ENCODE data around the gene IP6K3. TPM values are rescaled to one million over a fixed set of nuclear protein-coding genes. Genes with fewer than 3 reads are reported as not detected.

Gene IP6K3
- total RNA-seq, 1 donor from 2014 or later, result 2.9 TPM

DNA sequence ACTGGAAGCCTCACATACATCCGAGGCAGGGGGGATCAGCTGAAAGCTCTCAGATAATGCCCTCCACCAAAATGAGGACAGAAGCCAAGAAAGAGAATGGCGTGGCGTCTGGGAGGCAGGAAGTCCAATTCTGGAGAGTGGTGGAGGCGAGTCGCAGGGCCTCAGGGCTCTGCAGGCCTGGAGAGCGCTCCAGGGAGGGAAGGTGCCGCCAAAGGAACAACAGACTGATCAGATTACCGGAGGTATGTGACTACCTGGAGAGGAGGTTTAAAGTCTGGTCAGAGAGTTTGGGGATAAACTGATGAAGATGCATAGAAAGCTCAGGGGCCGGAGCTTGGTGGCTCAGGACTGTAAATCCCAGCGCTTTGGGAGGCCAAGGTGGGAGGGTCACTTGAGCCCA, 11.2 kb upstream of the IP6K3 start:
- H3K27me3 ChIP-seq, result no peaks in the 10 kb centered on the region
- Mint-ChIP-seq H3K36me3 (no peaks in the 10 kb centered on the region), H3K4me3 (no peak overlapping the region), H3K4me1 (peaks cover 35% of the 10 kb centered on the region), H3K9me3 (no peaks in the 10 kb centered on the region), H3K27me3 (ENCODE audit: insufficient read depth, low read depth) (peaks cover 22% of the 10 kb centered on the region), H3K27ac (peak overlapping the region; percentile 74)
- no peaks in the 10 kb centered on the region for H3K79me2 ChIP-seq (ENCODE audit: low read depth)
- no peak overlapping the region for H2AFZ ChIP-seq (replicated peaks)
- H3K36me3 ChIP-seq, result no peaks in the 10 kb centered on the region
- H3K4me2 ChIP-seq, result no peak overlapping the region
- H3K9me3 ChIP-seq (ENCODE audit: low read depth), result no peaks in the 10 kb centered on the region
- TF ChIP-seq EZH2phosphoT487 (IDR thresholded peaks at IDR 0.05) (no peak), CTCF (IDR thresholded peaks at IDR 0.05) (no peak), EZH2 (IDR thresholded peaks at IDR 0.05) (no peak)
- no peak overlapping the region for H3K9ac ChIP-seq
- no peaks in the 10 kb centered on the region for H4K20me1 ChIP-seq (ENCODE audit: low read depth)
- H3K4me1 ChIP-seq, result peaks cover 36% of the 10 kb centered on the region
- H3K4me3 ChIP-seq, result no peak overlapping the region
- H3F3A ChIP-seq (ENCODE audit: low read depth), result peaks cover 11% of the 10 kb centered on the region
- no peak overlapping the region for H3K27ac ChIP-seq
- no peak for DNase-seq (ENCODE audit: low spot score)

DNA sequence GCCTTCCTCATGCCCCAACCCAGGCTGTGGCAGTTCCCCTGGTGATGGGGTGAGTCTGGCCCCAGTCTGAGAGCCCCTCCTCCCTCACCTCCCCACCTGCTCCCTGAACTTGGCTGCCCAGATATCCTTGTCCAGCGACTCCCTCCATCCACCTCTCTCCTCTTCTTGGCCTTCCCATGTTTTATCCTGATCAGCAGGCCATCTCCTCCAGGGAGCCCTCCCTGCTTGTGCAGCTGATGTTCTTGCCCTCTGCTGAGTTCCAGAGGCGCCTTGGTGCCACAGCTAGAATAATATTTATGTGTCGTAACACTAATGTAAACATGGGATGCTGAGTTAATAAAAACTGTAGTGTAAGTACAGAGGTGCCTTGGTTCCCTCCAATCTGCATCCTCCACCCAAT, 10.4 kb upstream of the IP6K3 start:
- H3K4me3 ChIP-seq, result no peak overlapping the region
- H3K4me2 ChIP-seq, result no peak overlapping the region
- Mint-ChIP-seq H3K9me3 (no peaks in the 10 kb centered on the region), H3K36me3 (no peaks in the 10 kb centered on the region), H3K27ac (no peak overlapping the region), H3K4me3 (no peak overlapping the region), H3K4me1 (peaks cover 33% of the 10 kb centered on the region), H3K27me3 (ENCODE audit: insufficient read depth, low read depth) (peaks cover 18% of the 10 kb centered on the region)
- H2AFZ ChIP-seq (replicated peaks), result no peak overlapping the region
- TF ChIP-seq EZH2phosphoT487 (IDR thresholded peaks at IDR 0.05) (no peak), EZH2 (IDR thresholded peaks at IDR 0.05) (no peak), CTCF (IDR thresholded peaks at IDR 0.05) (no peak)
- H3K27ac ChIP-seq, result no peak overlapping the region
- H3K9me3 ChIP-seq (ENCODE audit: low read depth), result no peaks in the 10 kb centered on the region
- no peak for DNase-seq (ENCODE audit: low spot score)
- no peak overlapping the region for H3K9ac ChIP-seq
- H3K79me2 ChIP-seq (ENCODE audit: low read depth), result no peaks in the 10 kb centered on the region
- H3K4me1 ChIP-seq, result peaks cover 42% of the 10 kb centered on the region
- H3F3A ChIP-seq (ENCODE audit: low read depth), result peaks cover 19% of the 10 kb centered on the region
- no peaks in the 10 kb centered on the region for H4K20me1 ChIP-seq (ENCODE audit: low read depth)
- H3K27me3 ChIP-seq, result no peaks in the 10 kb centered on the region
- no peaks in the 10 kb centered on the region for H3K36me3 ChIP-seq

GRCh38 chr6:33756211-33756954, 9.7 kb upstream of the IP6K3 start:
- Histone ChIP-seq H4K20me1 (ENCODE audit: low read depth) (no peaks in the 10 kb centered on the region), H3K79me2 (ENCODE audit: low read depth) (no peaks in the 10 kb centered on the region), H3K27ac (no peak overlapping the region), H3F3A (ENCODE audit: low read depth) (peaks cover 21% of the 10 kb centered on the region), H3K9me3 (ENCODE audit: low read depth) (no peaks in the 10 kb centered on the region), H3K36me3 (no peaks in the 10 kb centered on the region), H3K4me3 (no peak overlapping the region), H3K4me1 (peaks cover 42% of the 10 kb centered on the region), H2AFZ (replicated peaks) (no peak overlapping the region), H3K9ac (no peak overlapping the region), H3K27me3 (no peaks in the 10 kb centered on the region), H3K4me2 (no peak overlapping the region)
- Mint-ChIP-seq H3K4me3 (peak overlapping the region; percentile 9), H3K27me3 (ENCODE audit: insufficient read depth, low read depth) (peaks cover 18% of the 10 kb centered on the region), H3K36me3 (no peaks in the 10 kb centered on the region), H3K4me1 (peaks cover 38% of the 10 kb centered on the region), H3K27ac (no peak overlapping the region), H3K9me3 (no peaks in the 10 kb centered on the region)
- no peak for DNase-seq (ENCODE audit: low spot score)
- TF ChIP-seq EZH2phosphoT487 (IDR thresholded peaks at IDR 0.05) (no peak), CTCF (IDR thresholded peaks at IDR 0.05) (no peak), EZH2 (IDR thresholded peaks at IDR 0.05) (no peak)

Measured in neural progenitor cell (in vitro differentiated cells).